HepG2 (cell line): ENCODE results near the gene KRTAP9-7.

Source experiments
- CREB3 ChIP-seq: sonication (generic); formaldehyde crosslinking; IDR thresholded peaks from 2 replicates; pipeline ENCODE4 v1.5.0; 2020; ENCODE audit warnings: missing genetic modification reagents
- POLR2A ChIP-seq, 2 experiments: IDR thresholded peaks; 2 replicates each; pipeline ENCODE4 v1.6.1; 2011; ENCODE audit warnings: low read depth in 2 of 2, low read length in 2 of 2, mild to moderate bottlenecking in 1 of 2, moderate library complexity in 1 of 2; ENCODE audit not compliant: insufficient read depth in 1 of 2
- RELA ChIP-seq: sonication (generic); formaldehyde crosslinking; IDR thresholded peaks from 2 replicates; pipeline ENCODE4 v1.4.0; 2020; ENCODE audit warnings: missing genetic modification reagents
- ZBTB21 ChIP-seq: sonication (generic); formaldehyde crosslinking; IDR thresholded peaks from 2 replicates; pipeline ENCODE4 v1.4.0; 2020; ENCODE audit warnings: missing genetic modification reagents
- ZMAT3 ChIP-seq: sonication (generic); formaldehyde crosslinking; conservative IDR thresholded peaks from 2 replicates; pipeline ENCODE4 v1.7.0; 2021; ENCODE audit warnings: missing genetic modification reagents
- ZNF280D ChIP-seq: sonication (generic); formaldehyde crosslinking; IDR thresholded peaks from 2 replicates; pipeline ENCODE4 v1.5.1; 2020; ENCODE audit warnings: mild to moderate bottlenecking, missing genetic modification reagents
- ZNF558 ChIP-seq: sonication (generic); formaldehyde crosslinking; IDR thresholded peaks from 2 replicates; pipeline ENCODE4 v1.9.0; 2022; ENCODE audit warnings: mild to moderate bottlenecking, missing genetic modification reagents, borderline replicate concordance

- TF ChIP-seq ZBTB21 = no peak
- TF ChIP-seq CREB3 (CRISPR knock-in tag) = no peak
- no peak for TF ChIP-seq RELA (CRISPR knock-in tag)
- TF ChIP-seq ZNF280D = no peak
- TF ChIP-seq POLR2A (IDR thresholded peaks at IDR 0.05; ENCODE audit: insufficient read depth in 1 of 2, low read depth in 2 of 2, low read length in 2 of 2) = no peak
- no peak for TF ChIP-seq ZNF558 (CRISPR knock-in tag)
- no peak for TF ChIP-seq ZMAT3 (CRISPR knock-in tag)
These were observed 32.1 kb downstream of the KRTAP9-7 start for GRCh38 chr17:41307647-41308046.
